Measurements from ENCODE around the gene SMG6. TPM values are rescaled to one million over a fixed set of nuclear protein-coding genes. Genes with fewer than 3 reads are reported as not detected.

Gene SMG6
- total and polyA plus RNA-seq, 2 of the 8 experiments (the other 6 are each of a cell fraction or from before 2014, with no cell fraction given) = 18.5 to 25.2 TPM

- H4K5ac ChIP-seq (ENCODE audit: insufficient read length, low read depth, low read length) = no peak overlapping the region
- H2AK5ac ChIP-seq (ENCODE audit: low read depth, low read length) = no peak overlapping the region
- H3K27me3 ChIP-seq (replicated peaks in 1 of 4; ENCODE audit: control insufficient read depth in 3 of 4, extremely low read depth in 1 of 4, insufficient read depth in 3 of 4, low read length in 3 of 4) = no peaks in the 10 kb centered on the region
- H3K23me2 ChIP-seq (ENCODE audit: low read depth, low read length) = no peaks in the 10 kb centered on the region
- no peak overlapping the region for H4K8ac ChIP-seq (ENCODE audit: extremely low read depth, insufficient read depth, low read length)
- no peak overlapping the region for H4K91ac ChIP-seq (replicated peaks; ENCODE audit: insufficient read length, low read length)
- no peaks in the 10 kb centered on the region for H3K4me1 ChIP-seq (replicated peaks in 1 of 4; ENCODE audit: control insufficient read depth in 3 of 4, insufficient read depth in 4 of 4, low read length in 3 of 4)
- H2BK20ac ChIP-seq (ENCODE audit: low read length) = no peak overlapping the region
- no peak overlapping the region for H3K18ac ChIP-seq (ENCODE audit: extremely low read depth, low read length)
- H4K20me1 ChIP-seq (replicated peaks in 1 of 2; ENCODE audit: control insufficient read depth in 1 of 2, insufficient read depth in 2 of 2, low read length in 2 of 2) = peaks cover 1 to 4% of the 10 kb centered on the region in 2 experiments
- no peak overlapping the region for H3K56ac ChIP-seq (replicated peaks; ENCODE audit: insufficient read length, low read depth, low read length)
- FAIRE-seq (no peak), DNase-seq (ENCODE audit: low read depth in 1 of 2, low spot score in 2 of 2) (no peak)
- no peak overlapping the region for H2BK5ac ChIP-seq (ENCODE audit: low read depth, low read length)
- no peak overlapping the region for H3K23ac ChIP-seq (ENCODE audit: insufficient read length)
- ChIA-PET POLR2A (ENCODE audit: partially characterized antibody) (interaction anchor here (0.6 to 1.8 kb wide), 3 partner anchors 9 to 74 kb away, joined by 3 to 4 read pairs (median 3); partner anchors contain the start of gene TSR1), CTCF (ENCODE audit: partially characterized antibody) (interaction anchor here (1.3 kb wide), 1 partner anchor 30 kb away, joined by 3 read pairs; no protein-coding TSS in a partner anchor)
- H3K14ac ChIP-seq (ENCODE audit: insufficient read length) = no peak overlapping the region
- no peak overlapping the region for H2BK12ac ChIP-seq (ENCODE audit: low read depth, low read length)
- H3K4me2 ChIP-seq (ENCODE audit: insufficient read depth in 1 of 2, low read depth in 2 of 2, low read length in 2 of 2) = no peak overlapping the region
- H3K4me3 ChIP-seq (ENCODE audit: extremely low read depth in 1 of 4, insufficient read depth in 2 of 4, low read depth in 3 of 4, low read length in 4 of 4) = no peak overlapping the region
- no peak overlapping the region for H3K4ac ChIP-seq (replicated peaks; ENCODE audit: insufficient read length, low read depth, low read length)
- no peaks in the 10 kb centered on the region for H3K79me1 ChIP-seq (ENCODE audit: low read depth, low read length)
- H2AFZ ChIP-seq (ENCODE audit: low read length) = no peak overlapping the region
- no peaks in the 10 kb centered on the region for H3K36me3 ChIP-seq (ENCODE audit: control insufficient read depth in 2 of 4, insufficient read depth in 4 of 4, low read length in 3 of 4)
- H3K9me3 ChIP-seq (ENCODE audit: insufficient read depth in 2 of 2, low read depth in 1 of 2, low read length in 1 of 2) = no peaks in the 10 kb centered on the region
- no peak overlapping the region for H3K27ac ChIP-seq (ENCODE audit: low read depth, low read length)
- 94% methylated on average over 2 of the region's 2 CpGs; no CpG with 5 or more reads in 1 of the 2 experiments for WGBS, 2 experiments (ENCODE audit: extremely low coverage in 1 of 2, insufficient coverage in 1 of 2, insufficient read length in 1 of 2, insufficient replicate concordance in 2 of 2, low coverage in 1 of 2, low lambda C conversion rate in 2 of 2, missing lambda C conversion rate in 1 of 2)
- no peak overlapping the region for H2BK15ac ChIP-seq (ENCODE audit: low read length)
- no peak overlapping the region for H2BK120ac ChIP-seq (replicated peaks; ENCODE audit: low read depth, low read length)
- H3K79me2 ChIP-seq (ENCODE audit: control insufficient read depth in 1 of 2, insufficient read depth in 2 of 2, low read length in 2 of 2) = no peaks in the 10 kb centered on the region
- no peak overlapping the region for H3K9ac ChIP-seq (replicated peaks in 1 of 4; ENCODE audit: extremely low read depth in 1 of 4, low read depth in 3 of 4, low read length in 3 of 4)
- no peak for TF ChIP-seq SIX5 (IDR thresholded peaks at IDR 0.05; ENCODE audit: low read depth, low read length)
- no peak for TF ChIP-seq ATF3 (IDR thresholded peaks at IDR 0.05; ENCODE audit: insufficient read depth, low read depth, low read length)
- no peak for TF ChIP-seq BACH1 (IDR thresholded peaks at IDR 0.05; ENCODE audit: low read length)
- no peak for TF ChIP-seq CEBPB (IDR thresholded peaks at IDR 0.05; ENCODE audit: low read depth, low read length)
- no peak for TF ChIP-seq JUND (IDR thresholded peaks at IDR 0.05; ENCODE audit: low read length)
- no peak for TF ChIP-seq ASH2L (IDR thresholded peaks at IDR 0.05; ENCODE audit: low read length)
- TF ChIP-seq FOSL1 (IDR thresholded peaks at IDR 0.05; ENCODE audit: insufficient read depth, low read depth, low read length) = no peak
- TF ChIP-seq E2F6 (IDR thresholded peaks at IDR 0.05) = no peak
- TF ChIP-seq SP1 (IDR thresholded peaks at IDR 0.05; ENCODE audit: low read depth, low read length) = no peak
- no peak for TF ChIP-seq TBP (IDR thresholded peaks at IDR 0.05; ENCODE audit: low read depth, low read length)
- no peak for TF ChIP-seq SIN3A (conservative IDR thresholded peaks at IDR 0.05 in 1 of 2, IDR thresholded peaks at IDR 0.05 in 1 of 2; ENCODE audit: low read depth in 1 of 2, low read length in 2 of 2)
- no peak for TF ChIP-seq KDM4A (IDR thresholded peaks at IDR 0.05; ENCODE audit: low read depth, low read length, severe bottlenecking)
- TF ChIP-seq TAF7 (optimal IDR thresholded peaks at IDR 0.05; ENCODE audit: borderline replicate concordance, low read depth, low read length) = no peak
- no peak for TF ChIP-seq YY1 (IDR thresholded peaks at IDR 0.05; ENCODE audit: low read depth, low read length)
Observed at GRCh38 chr17:2262135-2262587, 41.4 kb downstream of the SMG6 start.
